Parietal lobe (tissue), 1 donor: ENCODE results near the gene POLR1D. TPM values are rescaled to one million over a fixed set of nuclear protein-coding genes. Genes with fewer than 3 reads are reported as not detected.

ENCODE experiments used
- total RNA-seq: library from RNA; depleted of rRNA; stranded (reverse); fragments of >200 nt; gene quantifications from one replicate; pipeline ENCODE4 v1.2.3, GENCODE V29; 2014

Gene POLR1D
- 54.5 TPM for total RNA-seq

DNA sequence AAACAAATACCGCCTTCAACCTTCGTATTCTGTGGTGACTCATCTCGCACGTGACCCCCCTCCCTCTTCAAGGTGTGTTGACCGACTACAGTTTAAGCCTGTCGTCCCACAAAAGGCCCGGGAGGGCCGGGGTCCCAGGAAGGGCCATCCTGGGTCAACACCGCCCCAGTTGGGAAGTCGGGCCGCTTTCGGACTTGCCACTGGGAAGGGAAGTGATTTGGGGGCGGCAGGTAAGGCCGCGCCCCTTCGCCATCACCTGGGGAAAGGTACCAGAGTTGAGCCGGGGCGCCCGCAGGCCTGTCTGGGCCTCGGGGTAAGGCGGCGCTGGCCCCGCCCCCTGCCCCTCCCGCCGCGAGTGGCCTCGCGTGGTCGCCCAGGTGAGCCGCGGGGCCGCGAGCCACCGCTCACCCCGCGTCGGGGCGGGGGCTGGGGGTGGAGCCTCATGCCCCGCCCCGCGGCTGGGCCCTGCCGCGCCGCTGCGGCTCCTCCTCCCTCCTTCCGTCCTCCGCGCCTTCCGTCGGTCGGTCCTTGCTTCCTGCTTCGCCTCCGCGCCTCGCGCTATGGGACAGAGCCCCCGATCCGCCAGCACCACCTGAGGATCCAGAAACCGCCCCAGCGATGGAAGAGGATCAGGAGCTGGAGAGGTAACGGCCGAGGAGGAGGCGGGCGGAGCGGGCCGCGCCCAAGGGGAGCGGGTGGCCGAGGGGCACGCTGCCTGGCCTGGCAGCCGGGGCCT lies at the start of gene POLR1D:
Gene POLR1D, plus strand, starts transcription at position 527 of the 736 bp plus-strand sequence. Its CDS starts 92 bp downstream, at position 619.

GRCh38 chr13:27620377-27621115 lies 1.1 kb upstream of the POLR1D start, which contains the start of gene LNX2:
Gene LNX2, minus strand, starts transcription at chr13:27620529. Its CDS starts 38,826 bp downstream, at chr13:27581703.

Other genes starting within 250 kb of the POLR1D start
- 66.0 TPM for gene GTF3A, start 197.3 kb upstream of the POLR1D start, total RNA-seq
- 49.8 TPM for gene MTIF3, start 171.3 kb upstream of the POLR1D start, total RNA-seq
- gene LNX2, start 1.4 kb upstream of the POLR1D start, total RNA-seq = 6.6 TPM
- not detected for gene GSX1, start 170.6 kb downstream of the POLR1D start, total RNA-seq